ENCODE results near the gene BPGM. TPM values are rescaled to one million over a fixed set of nuclear protein-coding genes. Genes with fewer than 3 reads are reported as not detected.

Gene BPGM
- total RNA-seq, 1 donor from 2014 or later, result 28.2 TPM

- intact Hi-C loops (cut with DNase I), result no loop called here
- DNase-seq (ENCODE audit: low spot score), result no peak
- no peak for ATAC-seq
Observed at GRCh38 chr7:134706468-134706867, 59.8 kb downstream of the BPGM start.

DNA sequence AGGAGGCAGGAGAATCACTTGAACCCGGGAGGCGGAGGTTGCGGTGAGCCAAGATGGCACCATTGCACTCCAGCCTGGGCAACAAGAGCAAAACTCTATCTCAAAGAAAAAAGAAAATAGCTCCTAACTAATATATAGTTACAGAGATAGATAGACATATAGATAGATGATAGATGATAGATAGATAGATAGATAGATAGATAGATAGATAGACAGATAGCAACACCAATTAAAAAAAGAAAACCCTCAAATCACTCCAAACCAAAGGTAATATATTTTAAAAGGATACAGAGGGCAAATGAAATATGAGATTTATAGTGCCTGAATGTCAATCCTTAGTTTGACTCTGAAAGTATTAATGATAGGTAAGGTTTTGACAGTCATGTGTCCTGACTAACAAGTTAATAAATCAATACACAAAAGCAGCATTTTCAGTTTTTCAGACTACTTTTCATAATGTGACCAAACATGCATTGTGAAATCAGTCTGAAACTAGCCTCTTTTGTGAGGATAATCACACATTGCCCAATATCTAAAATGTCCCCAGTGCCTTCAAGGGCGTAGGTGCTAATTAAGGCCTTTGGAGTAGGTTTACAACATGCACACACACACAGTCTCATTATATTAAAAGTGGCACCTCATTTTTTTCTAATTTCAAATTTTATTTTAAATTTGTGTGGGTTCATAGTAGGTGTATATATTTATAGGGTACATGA lies 61.2 kb downstream of the BPGM start:
- ATAC-seq (peak; percentile 60), DNase-seq (ENCODE audit: low spot score) (no peak)
- intact Hi-C loops (cut with DNase I), result no loop called here

DNA sequence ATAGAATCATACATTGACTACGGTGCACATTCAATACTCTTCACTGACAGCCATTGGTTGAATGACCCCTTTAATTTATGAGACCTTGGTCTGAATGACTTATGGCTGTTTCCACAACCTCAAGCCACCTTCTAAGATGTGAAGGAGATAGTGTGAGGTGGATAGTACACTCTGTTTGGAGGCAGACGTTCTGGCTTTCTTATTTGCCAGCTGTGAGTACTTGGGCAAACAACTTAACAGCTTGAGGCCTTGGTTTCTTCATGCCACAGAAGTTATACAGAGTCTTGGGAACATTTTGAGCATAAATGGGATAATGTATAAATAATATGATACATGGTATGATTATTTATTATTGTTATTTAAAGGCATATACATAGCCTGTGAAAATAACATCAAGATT lies 62.0 kb downstream of the BPGM start:
- no peak for ATAC-seq
- intact Hi-C loops (cut with DNase I), result no loop called here

DNA sequence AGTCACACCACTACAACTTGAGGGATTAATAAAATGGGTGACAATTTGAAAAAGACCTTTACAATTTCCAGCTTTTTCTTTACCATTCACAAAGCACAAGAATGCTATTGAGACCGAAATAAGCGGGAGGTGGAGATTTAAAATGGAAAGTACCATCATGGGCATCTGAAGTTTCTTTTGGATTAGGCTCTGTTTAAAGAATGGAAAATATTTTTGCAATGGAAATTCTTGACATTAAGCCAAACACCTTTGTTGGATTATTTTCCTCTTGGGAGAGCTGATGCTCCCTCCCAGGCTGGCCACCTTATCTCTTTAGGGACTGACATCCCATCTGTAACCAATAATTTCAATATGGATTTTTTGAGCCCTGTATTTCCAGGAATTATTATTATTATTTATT lies 62.5 kb downstream of the BPGM start:
- ATAC-seq, result no peak
- intact Hi-C loops (cut with DNase I), result no loop called here
- DNase-seq (ENCODE audit: low spot score), result no peak

More for the DNA sequence above, 62.0 kb downstream of the BPGM start:
- no peak for DNase-seq (ENCODE audit: low spot score)

DNA sequence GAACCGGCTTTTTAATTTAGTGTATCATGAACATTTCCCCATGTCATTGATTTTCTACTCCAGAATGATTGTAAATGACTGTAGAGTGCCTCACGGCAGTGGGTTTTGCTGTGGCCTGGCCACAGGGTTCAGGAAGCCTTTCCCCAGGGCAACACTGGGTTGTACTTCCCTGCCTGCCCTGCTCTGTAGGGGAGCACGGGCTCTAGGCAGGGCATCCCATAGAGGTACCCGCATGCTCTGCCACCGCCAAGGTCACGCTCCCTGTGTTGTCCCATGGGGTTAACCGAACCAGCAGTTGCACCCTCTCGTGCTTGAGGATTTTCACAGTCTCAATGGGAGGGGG lies 63.8 kb downstream of the BPGM start:
- no peak for DNase-seq (ENCODE audit: low spot score)
- intact Hi-C loops (cut with DNase I), result no loop called here
- no peak for ATAC-seq

DNA sequence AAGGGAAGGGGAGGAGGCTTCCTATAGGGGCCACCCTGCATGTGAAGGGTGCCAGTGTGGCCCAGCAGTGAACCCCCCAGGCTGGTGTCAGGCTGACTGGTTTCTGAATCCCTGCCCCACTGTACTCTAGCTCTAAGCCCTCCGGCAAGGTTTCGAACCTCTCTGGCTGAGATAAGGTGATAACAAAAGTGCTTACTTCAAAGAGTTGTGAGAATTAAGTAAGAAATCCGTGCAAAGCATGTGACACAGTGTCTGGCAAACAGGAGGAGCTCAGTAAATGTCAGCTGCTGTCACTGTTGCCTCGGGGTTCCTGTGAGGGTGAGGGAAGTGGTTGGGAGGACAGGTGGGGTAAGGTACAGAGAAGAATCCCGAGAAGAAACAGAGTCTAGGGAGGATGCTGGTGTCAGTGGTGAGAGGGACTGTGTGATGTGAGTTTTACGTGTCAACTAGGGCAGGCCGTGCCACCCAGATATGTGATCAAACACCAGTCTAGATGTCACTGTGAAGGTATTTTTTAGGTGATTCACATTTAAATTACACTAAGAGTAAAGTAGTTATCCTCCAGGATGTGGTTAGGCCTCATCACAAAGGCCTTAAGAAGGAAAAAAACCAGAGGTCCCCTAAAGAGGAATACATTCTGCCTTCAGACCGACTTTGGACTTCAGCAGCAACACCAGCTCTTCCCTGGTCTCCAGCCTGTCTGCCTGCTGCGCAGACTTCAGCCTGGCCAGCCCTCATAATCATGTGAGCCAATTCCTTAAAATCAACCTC lies 64.4 kb downstream of the BPGM start:
- peak; percentile 50 for ATAC-seq
- DNase-seq (ENCODE audit: low spot score), result no peak
- intact Hi-C loops (cut with DNase I), result no loop called here

- ATAC-seq (peak; percentile 23), DNase-seq (ENCODE audit: low spot score) (no peak)
- intact Hi-C loops (cut with DNase I), result no loop called here
Observed at GRCh38 chr7:134712196-134712595, 65.5 kb downstream of the BPGM start.

GRCh38 chr7:134714470-134715205 lies 68.0 kb downstream of the BPGM start:
- no peak for DNase-seq (ENCODE audit: low spot score)
- ATAC-seq, result no peak

GRCh38 chr7:134718211-134718875 lies 71.7 kb downstream of the BPGM start:
- DNase-seq (ENCODE audit: low spot score) (no peak), ATAC-seq (no peak)
- intact Hi-C loops (cut with DNase I), result no loop called here

More at GRCh38 chr7:134714470-134715205, 68.0 kb downstream of the BPGM start:
- intact Hi-C loops (cut with DNase I), result no loop called here

DNA sequence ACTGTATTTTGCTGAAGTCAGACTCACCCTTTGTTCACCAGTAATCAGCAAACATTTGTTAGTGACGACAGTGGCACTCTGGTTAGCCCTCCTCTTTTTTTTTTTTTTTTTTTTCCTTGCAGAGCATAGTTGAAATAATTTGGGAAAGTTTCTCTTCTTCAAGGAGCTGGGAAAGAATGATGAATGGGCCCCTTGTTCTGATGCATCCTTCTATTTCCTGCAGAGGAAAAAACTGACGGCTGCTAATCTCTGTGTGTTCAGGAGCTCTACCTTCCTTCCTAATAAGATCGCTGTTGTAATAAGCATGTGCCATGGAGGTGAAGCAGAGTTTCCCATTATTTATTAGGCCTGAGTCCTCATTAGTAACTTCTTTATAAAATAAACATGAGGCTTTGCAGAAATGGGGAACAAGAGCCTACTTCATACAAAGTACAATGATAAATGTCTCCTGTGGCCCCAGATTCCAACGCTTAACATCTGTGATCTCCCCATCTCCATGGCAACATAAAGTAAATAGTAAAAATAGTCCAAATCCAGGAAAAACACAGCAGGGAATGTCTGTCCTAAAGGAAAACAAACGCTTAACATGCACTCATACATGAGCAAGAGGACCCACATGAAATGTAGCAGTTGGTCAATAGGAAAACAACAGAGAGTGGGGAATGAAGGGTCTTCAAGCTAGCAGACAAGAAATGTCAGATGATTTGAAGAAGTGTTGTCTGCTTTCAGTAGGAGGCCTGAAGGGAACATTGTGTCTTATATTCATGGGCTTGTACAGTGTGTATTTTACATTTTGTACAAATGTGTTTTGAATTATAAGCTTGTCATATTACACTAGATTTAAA lies 73.7 kb downstream of the BPGM start:
- intact Hi-C loops (cut with DNase I), result no loop called here
- DNase-seq (ENCODE audit: low spot score) (no peak), ATAC-seq (peak; percentile 81)

- intact Hi-C loops (cut with DNase I), result no loop called here
- no peak for ATAC-seq
- no peak for DNase-seq (ENCODE audit: low spot score)
Observed at GRCh38 chr7:134721171-134721570, 74.5 kb downstream of the BPGM start.

DNA sequence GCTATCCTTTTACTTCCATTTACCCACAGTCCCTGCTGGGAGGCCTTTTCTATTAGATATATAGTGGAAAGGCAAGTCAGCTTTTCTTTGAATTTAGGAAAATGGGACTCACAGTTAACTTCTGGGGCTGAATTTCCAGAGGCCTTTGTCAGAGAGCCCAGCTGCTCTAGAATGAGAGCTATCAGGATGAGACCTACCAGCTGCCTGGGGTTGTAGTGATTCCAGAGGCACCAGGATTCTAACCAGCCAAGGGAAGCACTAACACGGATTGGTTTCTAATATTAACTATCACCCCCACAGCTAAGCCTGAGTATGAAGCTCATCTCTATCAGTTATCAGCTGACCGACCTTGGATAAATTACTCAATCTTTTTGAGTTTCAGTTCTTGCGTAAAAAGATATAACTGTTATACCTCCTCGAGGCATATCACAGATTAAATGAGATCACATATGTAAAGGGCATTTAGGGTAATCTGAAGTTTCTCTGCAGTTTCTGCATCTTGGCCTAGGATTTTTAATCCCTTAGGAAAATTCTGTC lies 76.2 kb downstream of the BPGM start:
- no peak for ATAC-seq
- intact Hi-C loops (cut with DNase I), result no loop called here
- DNase-seq (ENCODE audit: low spot score), result no peak

- intact Hi-C loops (cut with DNase I), result no loop called here
- DNase-seq (ENCODE audit: low spot score) (no peak), ATAC-seq (no peak)
Observed at GRCh38 chr7:134723892-134724291, 77.2 kb downstream of the BPGM start.

- intact Hi-C loops (cut with DNase I), result no loop called here
- ATAC-seq (no peak), DNase-seq (ENCODE audit: low spot score) (no peak)
Observed at GRCh38 chr7:134724606-134725005, 78.0 kb downstream of the BPGM start.

GRCh38 chr7:134726581-134726980 lies 79.9 kb downstream of the BPGM start:
- DNase-seq (ENCODE audit: low spot score) (no peak), ATAC-seq (peak; percentile 29)
- intact Hi-C loops (cut with DNase I), result no loop called here

- DNase-seq (ENCODE audit: low spot score), result no peak
- intact Hi-C loops (cut with DNase I), result no loop called here
- ATAC-seq, result no peak
Observed at GRCh38 chr7:134727711-134728110, 81.1 kb downstream of the BPGM start.

All from sciatic nerve (tissue), 2 donors.